ENCODE measurements around the gene CFLAR.

DNA sequence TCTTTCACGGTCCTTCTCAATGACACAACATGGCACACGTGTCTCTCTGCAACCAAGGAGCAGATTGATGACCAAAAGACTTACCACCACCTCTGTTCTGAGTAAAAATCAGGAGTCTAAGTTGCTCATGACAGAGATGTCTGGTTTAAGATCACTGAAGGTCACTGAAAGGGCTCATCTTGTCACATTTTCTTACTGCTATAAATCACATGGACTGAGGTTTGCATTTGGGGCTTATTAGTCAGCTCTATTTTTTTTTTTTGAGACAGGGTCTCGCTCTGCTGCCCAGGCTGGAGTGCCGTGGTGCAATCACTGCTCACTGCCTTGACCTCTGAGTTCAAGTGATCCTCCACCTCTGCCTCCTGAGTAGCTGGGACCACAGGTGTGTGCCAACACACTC, 19.4 kb downstream of the CFLAR start:
- TF ChIP-seq, protein P1, sequence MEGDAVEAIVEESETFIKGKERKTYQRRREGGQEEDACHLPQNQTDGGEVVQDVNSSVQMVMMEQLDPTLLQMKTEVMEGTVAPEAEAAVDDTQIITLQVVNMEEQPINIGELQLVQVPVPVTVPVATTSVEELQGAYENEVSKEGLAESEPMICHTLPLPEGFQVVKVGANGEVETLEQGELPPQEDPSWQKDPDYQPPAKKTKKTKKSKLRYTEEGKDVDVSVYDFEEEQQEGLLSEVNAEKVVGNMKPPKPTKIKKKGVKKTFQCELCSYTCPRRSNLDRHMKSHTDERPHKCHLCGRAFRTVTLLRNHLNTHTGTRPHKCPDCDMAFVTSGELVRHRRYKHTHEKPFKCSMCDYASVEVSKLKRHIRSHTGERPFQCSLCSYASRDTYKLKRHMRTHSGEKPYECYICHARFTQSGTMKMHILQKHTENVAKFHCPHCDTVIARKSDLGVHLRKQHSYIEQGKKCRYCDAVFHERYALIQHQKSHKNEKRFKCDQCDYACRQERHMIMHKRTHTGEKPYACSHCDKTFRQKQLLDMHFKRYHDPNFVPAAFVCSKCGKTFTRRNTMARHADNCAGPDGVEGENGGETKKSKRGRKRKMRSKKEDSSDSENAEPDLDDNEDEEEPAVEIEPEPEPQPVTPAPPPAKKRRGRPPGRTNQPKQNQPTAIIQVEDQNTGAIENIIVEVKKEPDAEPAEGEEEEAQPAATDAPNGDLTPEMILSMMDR (IDR thresholded peaks at IDR 0.05) = no peak
- no peak for TF ChIP-seq POLR2AphosphoS5 (IDR thresholded peaks at IDR 0.05; ENCODE audit: insufficient read depth in 1 of 2, low read depth in 1 of 2)
